ENCODE data around the gene NUDT7.

DNA sequence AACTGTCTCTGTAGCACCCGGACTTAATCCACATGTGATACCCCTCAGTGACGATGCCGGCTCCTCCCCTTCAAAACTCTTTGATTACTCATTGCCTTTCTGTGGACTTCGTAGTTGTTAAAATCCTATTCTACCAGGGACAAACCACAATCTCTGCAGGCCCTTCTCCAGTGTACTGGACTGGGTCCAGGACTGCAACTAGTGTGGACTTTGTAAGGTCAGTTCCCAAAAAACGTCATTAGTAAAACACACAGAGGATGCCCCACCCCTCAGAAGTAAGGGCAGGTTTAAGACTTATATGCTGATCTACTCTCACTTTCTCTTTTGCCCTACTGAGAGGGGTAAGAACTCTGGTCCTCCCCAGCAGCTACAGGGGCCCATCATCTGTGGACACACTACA is 10.5 kb upstream of the NUDT7 start:
- TF ChIP-seq, protein P1, sequence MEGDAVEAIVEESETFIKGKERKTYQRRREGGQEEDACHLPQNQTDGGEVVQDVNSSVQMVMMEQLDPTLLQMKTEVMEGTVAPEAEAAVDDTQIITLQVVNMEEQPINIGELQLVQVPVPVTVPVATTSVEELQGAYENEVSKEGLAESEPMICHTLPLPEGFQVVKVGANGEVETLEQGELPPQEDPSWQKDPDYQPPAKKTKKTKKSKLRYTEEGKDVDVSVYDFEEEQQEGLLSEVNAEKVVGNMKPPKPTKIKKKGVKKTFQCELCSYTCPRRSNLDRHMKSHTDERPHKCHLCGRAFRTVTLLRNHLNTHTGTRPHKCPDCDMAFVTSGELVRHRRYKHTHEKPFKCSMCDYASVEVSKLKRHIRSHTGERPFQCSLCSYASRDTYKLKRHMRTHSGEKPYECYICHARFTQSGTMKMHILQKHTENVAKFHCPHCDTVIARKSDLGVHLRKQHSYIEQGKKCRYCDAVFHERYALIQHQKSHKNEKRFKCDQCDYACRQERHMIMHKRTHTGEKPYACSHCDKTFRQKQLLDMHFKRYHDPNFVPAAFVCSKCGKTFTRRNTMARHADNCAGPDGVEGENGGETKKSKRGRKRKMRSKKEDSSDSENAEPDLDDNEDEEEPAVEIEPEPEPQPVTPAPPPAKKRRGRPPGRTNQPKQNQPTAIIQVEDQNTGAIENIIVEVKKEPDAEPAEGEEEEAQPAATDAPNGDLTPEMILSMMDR (IDR thresholded peaks at IDR 0.05), result no peak
- no peak for TF ChIP-seq POLR2A (IDR thresholded peaks at IDR 0.05)

Measured in Peyer's patch (tissue), 4 donors.